Fibroblast of the aortic adventitia (primary cell): ENCODE measurements around the gene LRRC49. TPM values are rescaled to one million over a fixed set of nuclear protein-coding genes. Genes with fewer than 3 reads are reported as not detected.
"Not testable (repeated sequence)": the region's sequence is repeated elsewhere in the genome, so short reads cannot be mapped to it uniquely, and the experiment has no call there.

Experiments
- DNase-seq: peaks from one replicate; pipeline ENCODE4 v3.0.0-alpha.2; 2010; ENCODE audit warnings: low read depth
- H3K4me3 ChIP-seq: 2 replicates; pipeline ENCODE4 v1.5.1; 2011; ENCODE audit warnings: low read depth, mild to moderate bottlenecking, control low read depth, low read length, moderate library complexity
- total RNA-seq: library from RNA; depleted of rRNA; stranded (reverse); fragments of >200 nt; gene quantifications from 2 replicates; pipeline ENCODE4 v1.2.3, GENCODE V29; 2012; ENCODE audit warnings: low replicate concordance
- TF ChIP-seq, protein P1 (sequence below): IDR thresholded peaks from 2 replicates; pipeline ENCODE4 v1.5.1; 2011; ENCODE audit warnings: mild to moderate bottlenecking, low read length, control low read depth, inconsistent platforms; ENCODE audit not compliant: insufficient read depth

The LRRC49 gene
- total RNA-seq, 1 donor = 25.2 TPM

DNA sequence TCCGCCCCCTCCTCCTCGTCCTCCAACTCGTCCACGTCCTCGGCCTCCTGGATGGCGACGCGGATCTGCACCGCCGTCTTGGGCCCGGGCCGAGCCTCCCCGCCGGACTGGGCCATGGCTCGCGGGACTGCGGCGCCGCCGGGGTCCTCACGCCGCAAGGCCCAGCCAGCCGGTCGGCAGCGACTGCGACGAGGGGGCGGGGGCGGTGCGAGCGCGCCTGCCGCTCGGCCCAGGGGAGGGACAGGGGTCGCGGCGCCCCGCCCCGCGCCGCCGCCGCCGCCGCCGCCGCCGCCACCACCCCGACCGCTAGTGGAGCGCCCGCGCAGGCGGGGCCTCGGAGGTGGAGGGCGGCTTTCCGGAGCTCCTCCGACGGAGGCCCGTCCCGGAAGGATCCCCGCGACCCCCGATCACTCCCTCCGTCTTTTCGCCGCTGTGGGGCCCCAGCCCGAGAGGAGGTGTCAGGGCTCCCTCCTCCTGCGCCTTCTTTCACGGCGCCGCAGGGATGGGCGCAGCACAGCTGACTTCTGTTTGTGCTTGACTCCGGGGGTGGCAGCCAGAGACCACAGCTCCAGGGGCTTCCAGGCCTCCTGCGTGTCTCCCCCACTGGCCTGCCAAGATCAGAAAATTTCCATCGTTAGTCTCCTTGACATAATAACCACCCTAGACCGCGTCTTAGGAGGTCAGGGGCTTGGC is 38.5 kb upstream of the LRRC49 start, which contains the start of gene LARP6:
Gene LARP6 (minus strand): TSS at position 185 of the 693 bp plus-strand sequence. CDS start 69 bp downstream, at position 116.
- TF ChIP-seq, protein P1, sequence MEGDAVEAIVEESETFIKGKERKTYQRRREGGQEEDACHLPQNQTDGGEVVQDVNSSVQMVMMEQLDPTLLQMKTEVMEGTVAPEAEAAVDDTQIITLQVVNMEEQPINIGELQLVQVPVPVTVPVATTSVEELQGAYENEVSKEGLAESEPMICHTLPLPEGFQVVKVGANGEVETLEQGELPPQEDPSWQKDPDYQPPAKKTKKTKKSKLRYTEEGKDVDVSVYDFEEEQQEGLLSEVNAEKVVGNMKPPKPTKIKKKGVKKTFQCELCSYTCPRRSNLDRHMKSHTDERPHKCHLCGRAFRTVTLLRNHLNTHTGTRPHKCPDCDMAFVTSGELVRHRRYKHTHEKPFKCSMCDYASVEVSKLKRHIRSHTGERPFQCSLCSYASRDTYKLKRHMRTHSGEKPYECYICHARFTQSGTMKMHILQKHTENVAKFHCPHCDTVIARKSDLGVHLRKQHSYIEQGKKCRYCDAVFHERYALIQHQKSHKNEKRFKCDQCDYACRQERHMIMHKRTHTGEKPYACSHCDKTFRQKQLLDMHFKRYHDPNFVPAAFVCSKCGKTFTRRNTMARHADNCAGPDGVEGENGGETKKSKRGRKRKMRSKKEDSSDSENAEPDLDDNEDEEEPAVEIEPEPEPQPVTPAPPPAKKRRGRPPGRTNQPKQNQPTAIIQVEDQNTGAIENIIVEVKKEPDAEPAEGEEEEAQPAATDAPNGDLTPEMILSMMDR = no peak
- DNase-seq = peak; percentile 30
- peak within 1 kb of the TSS; percentile 96 for H3K4me3 ChIP-seq

DNA sequence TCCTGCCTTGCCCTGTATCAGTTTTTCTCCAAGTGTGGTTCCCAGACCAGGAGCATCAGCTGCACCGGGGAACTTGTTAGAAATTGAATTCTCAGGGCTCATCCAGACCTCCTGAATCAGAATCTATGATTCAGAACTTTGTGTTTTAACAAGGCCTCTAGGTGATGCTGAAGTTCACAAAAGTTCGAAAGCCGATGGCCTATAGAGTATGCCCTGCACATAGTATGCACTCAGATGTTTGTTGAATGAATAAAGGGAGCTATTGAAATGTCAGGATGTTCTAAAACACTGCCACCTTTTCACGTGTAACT is 38.0 kb upstream of the LRRC49 start:
- DNase-seq = peak; percentile 72
- TF ChIP-seq, protein P1 = peak; percentile 41
- peak overlapping the region; percentile 96 for H3K4me3 ChIP-seq

DNA sequence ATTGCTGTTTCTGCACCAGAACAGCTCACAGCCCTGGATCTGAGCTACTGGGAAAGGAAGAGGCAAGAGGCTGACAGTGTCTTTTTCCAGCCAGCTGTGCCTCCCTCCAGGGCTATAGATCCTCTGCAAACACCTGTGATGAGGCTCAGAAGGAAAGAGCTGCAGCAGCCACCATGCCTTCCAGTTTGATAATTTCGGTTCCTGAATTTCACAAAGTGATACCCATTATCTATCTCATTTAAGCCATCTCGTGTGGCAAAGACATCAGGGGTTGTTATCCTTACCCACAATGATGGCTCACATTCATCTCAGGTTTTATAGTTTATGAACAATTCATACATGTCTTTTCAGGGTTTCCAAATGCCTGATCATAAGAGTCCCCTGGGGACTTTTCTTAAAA is 36.9 kb upstream of the LRRC49 start:
- no peak for DNase-seq
- TF ChIP-seq, protein P1 = no peak
- no peak overlapping the region for H3K4me3 ChIP-seq

DNA sequence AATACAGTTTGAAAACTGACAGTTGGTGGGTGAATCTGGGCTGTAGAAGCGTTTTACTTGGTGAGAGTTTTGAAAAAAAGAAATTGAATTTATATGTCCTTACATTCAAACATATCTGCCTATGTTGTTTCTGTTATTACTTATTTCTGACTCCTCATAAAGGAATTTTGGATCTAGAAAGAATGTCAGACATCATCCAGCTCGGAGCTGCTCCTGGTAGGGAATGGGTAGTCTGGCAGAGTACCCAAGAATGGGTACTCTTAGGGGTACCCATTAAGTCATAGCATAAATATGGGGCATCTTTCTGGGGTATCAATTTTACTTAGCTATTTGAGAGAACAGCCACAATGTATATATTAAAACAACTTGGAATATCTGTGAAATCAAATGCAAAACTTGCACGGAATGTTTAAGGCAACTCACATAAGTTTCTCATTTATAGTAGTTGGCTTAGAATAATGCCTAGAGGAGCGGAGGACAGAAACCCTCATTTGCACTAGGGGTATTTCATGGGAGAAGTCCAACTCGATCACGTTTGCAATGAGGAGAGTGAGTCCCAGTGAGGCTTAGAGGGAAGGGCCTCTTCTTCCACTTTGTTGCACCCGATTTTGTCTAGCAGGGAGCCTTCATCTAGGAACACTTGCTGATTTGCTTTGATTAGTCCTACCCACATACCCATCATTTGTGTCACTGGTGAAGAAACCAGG is 36.3 kb upstream of the LRRC49 start:
- DNase-seq = peak; percentile 73
- peak overlapping the region; percentile 48 for H3K4me3 ChIP-seq
- TF ChIP-seq, protein P1 = no peak

DNA sequence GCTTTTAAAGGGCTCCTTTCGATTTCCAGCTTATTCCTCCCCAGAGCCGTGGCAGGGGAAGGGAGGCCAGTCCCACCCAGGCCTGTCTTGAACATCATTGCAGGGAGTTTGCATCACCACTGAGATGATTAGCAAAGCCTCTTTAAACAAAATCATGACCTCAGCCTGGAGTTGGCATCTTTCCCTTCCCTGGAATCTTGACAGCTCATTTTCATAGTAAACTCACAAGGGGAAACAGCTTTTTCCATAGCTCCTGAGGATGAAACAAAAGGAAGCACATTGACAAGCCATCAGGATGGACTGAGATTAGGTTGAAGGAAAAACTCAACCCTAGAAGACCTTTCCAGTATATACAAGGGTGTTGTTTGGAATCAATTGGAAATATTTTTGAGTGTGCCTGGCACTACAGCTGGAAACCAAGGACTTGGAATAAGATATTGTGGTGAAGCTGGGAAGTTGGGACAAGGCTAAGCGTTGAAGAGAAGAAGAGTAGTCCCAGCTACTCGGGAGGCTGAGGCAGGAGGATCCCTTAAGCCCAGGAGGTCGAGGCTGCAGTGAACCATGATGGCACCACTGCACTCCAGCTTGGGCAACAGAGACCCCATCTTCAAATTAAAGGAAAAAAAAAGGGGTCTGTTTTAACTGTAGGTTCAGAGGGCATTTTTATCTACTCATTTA is 35.6 kb upstream of the LRRC49 start:
- peak; percentile 100 for DNase-seq
- no peak overlapping the region for H3K4me3 ChIP-seq
- TF ChIP-seq, protein P1 = no peak

DNA sequence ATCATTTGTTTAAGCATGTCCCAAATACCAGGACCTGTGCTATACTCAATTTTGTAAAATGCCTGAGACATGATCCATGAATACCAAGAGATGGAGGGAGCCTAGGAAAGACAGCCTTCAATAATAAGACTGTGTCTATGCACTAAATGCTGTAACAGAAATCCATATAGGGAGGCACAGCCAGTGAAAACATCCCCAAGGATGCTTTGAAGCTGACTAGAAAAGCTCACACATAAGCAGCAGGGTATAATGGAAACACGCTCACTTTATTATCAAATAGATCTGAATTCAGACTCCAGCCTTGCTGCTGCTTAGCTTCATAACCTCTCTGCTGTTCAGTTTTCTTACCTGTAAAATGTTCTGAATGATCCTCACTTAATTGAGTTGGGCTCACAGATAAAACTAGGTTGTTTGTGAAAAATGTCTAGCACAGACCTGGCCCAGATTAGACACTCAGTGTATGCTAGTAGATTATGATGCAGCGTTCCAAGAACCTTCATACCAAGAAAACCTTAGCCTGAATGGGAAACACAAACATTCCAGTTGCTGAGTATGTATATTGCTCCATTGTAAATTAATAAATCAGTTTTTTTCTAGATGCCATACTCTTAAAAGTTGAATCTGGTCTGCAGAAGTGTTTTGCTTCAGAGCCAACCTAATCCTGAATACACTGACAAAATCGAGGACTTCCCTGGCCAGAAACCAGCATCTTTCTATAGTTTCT is 34.9 kb upstream of the LRRC49 start:
- TF ChIP-seq, protein P1 = no peak
- H3K4me3 ChIP-seq = no peak overlapping the region
- DNase-seq = peak; percentile 70

DNA sequence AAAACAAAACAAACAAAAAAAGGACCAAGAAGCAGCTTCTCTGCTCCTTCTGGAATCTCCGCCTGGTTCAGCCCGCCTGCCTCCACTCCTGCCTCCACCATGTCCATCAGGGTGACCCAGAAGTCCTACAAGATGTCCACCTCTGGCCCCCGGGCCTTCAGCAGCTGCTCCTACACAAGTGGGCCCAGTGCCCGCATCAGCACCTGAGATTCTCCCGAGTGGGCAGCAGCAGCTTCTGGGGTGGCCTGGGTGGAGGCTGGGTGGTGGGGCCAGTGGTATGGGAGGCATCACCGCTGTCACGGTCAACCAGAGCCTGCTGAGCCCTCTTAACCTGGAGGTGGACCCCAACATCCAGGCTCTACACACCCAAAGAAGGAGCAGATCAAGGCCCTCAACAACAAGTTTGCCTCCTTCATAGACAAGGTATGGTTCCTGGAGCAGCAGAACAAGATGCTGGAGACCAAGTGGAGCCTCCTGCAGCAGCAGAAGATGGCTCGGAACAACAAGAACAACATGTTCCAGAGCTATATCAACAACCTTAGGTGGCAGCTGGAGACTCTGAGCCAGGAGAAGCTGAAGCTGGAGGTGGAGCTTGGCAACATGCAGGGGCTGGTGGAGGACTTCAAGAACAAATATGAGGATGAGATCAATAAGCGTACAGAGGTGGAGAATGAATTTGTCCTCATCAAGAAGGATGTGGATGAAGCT is 33.9 kb upstream of the LRRC49 start:
- H3K4me3 ChIP-seq, DNase-seq: not testable (repeated sequence)
